Left renal cortex interstitium (tissue), 4 donors: ENCODE measurements around the gene ADIPOR1. TPM values are rescaled to one million over a fixed set of nuclear protein-coding genes. Genes with fewer than 3 reads are reported as not detected.

Experiments
- DNase-seq, 4 donors: peaks; one replicate each; pipeline ENCODE4 v3.0.0-alpha.2; 2013; ENCODE audit warnings: low read depth in 4 of 4, low spot score in 2 of 4, missing footprints in 1 of 4
- polyA plus RNA-seq, 4 donors: library from polyadenylated mRNA; unstranded; fragments of 120-200 nt; gene quantifications; one replicate each; pipeline ENCODE4 v1.2.1, GENCODE V29; 2013; ENCODE audit not compliant: insufficient read length in 4 of 4

The ADIPOR1 gene
- polyA plus RNA-seq, 4 donors, result 73.9 to 83.5 (median 78.4) TPM

DNA sequence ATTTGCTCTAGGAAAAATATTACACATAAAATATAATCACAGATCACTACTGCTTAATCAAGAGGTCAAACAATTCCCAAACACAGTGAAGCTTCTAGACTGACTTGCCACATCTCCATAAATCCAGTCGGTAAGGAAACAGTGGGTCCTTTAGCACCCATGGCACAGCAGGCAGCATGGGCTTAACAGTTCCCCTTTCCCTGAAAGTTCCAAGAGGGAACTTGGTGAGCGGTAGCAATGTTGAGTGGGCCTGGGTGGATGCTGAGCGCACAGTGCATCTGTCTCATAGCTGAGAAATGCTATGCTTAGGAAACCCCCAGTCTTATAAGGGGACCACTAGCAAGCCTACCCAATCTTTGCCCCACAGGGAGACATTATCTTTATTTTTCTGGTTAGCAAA, 16.7 kb upstream of the ADIPOR1 start:
- no peak for DNase-seq

DNA sequence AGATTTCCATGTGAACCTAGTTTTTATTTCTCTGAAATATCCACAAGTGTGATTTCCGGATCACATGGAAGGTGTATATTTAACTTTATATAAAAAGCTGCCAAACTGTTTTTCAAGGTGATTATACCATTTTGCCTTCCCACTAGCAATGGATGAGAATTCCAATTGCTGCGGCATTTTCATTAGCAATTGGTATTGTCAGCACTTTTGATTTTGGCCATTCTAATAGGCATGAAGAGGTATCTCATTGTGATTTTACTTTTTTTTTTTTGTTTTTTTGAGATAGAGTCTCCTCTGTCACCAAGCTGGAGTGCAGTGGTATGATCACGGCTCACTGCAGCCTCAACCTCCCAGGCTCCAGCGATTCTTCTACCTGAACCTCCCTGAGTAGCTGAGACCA, 13.9 kb upstream of the ADIPOR1 start:
- no peak for DNase-seq

DNA sequence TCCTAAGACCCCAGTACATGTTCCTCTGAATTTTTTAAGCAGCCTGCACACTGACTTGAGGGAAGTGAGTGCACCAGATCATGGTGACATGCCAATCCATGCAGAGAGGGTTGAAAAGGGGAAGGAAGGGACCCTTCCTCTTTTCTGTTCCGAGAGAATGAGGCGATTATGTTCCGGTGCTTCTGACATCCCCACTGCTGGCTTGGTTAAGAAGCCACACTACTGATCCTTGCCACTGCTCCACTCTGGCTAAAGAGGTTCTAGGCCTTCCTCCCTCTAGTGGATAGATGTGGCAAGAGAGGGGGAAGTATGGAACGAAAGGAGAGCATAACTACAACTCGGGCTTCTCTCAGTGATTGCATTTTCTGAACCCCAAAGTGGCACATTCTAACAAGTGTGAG, 10.8 kb upstream of the ADIPOR1 start:
- DNase-seq, result no peak

DNA sequence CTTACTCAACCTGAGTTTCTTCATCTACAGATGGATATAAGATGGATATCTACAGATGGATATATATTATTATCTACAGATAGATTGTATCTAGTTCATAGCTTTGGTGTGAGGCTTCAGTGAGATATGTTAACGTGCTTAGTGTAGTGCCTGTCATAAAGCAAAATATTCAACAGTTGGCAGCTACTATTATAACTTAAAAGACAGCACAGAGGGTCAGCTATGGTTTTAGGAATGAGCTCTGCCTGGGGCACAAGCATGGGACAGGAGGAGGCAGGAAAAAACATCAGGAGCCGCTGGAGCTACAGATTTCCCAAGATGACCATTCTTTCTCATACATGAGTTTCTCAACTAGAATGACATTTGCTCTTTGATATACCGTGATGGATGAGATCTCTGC, 10.2 kb upstream of the ADIPOR1 start:
- no peak for DNase-seq

DNA sequence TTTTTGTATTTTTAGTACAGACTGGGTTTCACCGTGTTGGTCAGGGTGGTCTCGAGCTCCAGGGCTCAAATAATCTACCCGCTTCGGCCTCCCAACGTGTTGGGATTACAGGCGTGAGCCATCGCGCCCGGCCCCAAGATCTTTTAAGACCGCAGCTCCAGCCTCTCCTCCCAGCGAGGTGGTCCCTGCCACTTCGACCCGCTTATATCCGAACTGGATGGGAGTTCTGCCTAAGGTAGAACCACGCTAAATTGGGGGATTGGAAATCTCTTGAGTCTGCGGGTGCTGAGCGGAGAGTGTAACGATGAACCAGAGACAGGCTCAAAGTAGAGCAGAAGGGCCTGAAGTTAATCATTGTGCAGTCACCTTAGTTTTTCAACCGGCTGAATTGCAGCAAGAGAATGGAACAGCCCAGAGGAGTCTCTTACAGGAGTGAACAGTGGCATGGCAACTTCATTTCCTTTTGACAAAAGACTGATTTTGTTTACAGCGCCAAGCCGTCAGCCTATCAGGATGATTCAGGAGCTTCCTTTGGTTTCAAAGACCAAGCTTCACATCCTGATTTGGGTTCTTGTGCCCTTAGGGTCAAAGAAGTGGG, 9.7 kb upstream of the ADIPOR1 start:
- DNase-seq, result no peak

DNA sequence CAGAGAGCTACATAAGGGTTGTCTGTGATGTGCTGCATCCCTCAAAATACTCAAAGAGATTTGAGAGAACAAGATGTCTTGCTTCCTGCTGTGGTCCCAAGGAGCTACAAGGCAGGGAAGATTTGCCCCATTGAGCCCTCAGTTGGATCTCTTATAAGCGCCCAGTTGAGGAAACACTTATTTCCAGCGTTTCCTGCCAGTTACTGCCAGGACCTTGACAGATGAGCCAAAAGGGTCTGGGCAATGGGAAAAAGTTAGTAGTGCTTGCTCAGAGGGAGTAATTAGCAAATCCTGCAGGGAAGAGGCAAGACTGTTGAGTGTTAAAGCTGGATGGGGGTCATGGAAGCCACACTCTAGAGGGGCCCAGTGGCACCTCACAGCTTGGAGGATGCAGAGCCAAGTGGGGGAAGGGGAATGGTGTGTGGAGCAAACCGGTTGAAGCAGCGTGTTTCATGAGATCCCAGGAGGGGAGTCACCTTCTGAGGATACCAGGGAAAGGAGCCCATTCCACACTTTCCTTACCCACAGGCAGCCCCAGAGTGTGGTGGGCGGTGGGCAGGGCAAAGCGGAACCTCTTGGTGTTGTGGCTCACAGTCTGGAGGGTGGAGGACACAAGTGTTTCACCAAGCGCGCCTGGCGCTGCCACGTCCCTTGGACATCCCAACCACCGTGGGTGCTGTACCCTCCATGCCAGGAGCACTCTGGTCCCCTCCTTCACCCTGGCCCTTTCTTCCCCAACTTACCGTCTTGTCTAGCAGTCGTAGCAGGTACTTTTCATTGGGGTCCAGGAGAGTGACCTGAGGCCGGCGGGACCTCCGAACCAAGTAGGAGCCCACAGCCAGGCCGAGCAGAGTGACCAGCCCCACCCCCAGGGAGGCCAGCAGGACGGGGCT, 8.1 kb upstream of the ADIPOR1 start:
- DNase-seq, result no peak

DNA sequence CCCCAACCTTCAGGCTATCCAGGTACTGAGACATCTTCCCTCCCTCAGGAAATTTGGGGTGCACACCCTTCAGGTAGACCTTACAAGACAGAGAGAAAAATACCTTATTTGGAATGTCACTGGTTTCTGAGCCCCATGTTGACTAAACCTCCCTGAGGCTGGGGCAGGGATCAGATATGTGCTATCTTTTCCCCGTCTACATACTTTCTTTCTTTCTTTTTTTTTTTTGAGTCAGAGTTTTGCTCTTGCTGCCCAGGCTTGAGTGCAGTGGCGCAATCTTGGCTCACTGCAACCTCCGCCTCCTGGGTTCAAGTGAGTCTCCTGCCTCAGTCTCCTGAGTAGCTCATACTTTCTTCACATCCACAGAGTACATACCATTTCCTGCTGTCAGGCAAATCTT, 7.3 kb upstream of the ADIPOR1 start:
- DNase-seq, result no peak

DNA sequence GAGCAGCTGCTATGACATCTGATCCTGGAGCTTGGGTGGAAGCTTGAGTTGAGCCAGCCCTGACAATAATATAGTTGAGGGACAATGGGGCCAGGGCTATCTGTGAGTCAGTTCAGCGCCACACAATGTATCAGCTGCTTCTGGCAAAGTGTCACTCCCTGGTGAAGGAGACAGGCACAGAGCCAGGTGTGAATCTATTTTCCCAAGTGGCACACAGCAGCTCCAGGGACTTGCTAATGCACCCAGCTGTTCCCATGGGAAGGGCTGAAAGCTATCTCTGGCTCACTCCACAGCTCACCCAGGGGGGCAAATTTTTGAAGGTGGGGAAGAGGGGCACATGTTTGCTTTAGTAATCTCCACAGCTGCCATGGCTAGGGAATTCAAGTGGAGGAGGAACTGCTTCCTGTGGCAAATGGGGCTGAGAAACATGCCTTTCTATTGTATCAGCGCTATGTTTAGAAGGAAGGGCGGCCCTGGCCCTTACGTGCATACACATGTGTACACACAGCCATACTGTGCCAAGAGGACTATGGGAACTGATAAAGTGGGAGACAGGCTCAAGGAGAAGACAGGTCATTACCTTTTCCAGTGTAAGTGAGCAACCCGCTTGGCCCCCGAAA, 6.8 kb upstream of the ADIPOR1 start:
- DNase-seq, result no peak

DNA sequence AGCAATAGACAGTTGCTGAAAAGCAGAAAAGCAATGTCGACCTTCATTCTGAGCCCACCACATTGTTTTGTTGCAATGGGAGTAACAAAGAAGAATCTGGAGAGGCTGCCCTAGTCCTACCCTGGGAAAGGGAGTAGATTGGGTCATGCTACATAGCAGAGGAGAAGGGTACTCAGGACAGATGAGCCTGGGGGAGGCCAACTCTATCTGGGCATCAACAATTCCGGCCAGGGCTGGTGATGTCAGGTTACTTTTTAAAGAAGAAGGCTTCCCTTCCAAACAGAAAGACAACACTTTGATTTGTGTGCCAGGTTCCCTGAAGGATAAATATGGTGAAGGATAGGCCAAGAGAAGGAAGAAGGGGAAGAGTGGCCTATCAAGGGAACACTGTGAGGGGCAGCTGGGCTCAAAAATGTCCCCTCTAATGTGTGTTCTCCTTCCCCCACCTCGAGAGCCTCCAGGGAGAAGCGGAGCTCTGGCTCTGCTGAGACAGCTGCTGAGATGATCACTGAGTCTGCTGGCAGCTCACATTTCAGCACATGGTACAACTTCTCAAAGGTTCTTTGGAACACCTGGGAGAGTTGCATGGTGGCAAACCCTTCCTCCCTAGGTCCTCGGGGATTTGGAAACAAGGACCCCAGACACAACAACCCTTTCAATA, 3.2 kb upstream of the ADIPOR1 start:
- DNase-seq, result no peak

DNA sequence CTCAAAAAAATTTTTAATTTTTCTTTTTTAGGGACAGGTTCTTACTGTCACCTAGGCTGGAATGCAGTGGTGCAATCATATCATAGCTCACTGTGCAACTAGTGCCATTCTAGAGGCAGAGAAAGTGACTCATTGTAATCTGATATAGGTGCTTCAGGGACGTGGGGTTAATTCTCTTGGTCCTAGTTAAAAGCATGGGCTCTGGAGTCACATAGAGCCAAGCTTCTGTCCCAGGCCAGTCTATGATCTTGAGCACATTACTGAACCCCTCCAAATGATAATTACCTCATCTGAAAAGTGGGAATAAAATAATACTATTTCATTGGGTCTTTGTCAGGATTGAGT, 1.1 kb upstream of the ADIPOR1 start:
- DNase-seq, result no peak

DNA sequence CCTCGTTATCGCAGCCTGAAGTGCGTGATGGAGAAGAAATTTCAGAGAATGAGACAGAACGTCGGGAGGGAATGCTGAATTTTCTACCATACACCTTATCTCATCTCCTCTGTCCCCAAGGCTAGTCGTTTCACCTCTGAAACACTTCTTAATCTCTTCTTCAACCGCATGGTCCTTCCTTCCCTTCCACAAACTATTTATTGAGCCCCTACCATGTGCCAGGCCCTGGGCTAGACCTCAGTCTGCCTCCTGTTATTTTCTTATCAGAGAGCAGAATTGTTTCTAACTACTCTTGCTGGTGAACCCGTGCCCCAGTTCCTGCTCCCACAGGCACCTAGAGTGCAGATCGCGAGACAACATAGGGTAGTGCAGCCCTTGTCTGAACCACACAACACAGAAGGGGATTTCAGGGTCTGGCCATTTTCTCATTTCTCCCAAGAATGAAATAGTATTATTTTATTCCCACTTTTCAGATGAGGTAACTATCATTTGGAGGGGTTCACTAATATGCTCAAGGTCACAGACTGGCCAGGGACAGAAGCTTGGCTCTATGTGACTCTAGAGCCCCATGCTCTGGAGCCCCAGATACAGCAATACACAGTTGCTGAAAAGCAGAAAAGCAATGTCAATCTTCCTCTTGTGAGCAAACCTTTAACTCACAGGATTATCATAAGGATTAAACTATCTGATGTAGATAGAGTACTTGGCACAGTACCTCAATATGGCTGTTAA, 598 bp upstream of the ADIPOR1 start:
- no peak for DNase-seq

DNA sequence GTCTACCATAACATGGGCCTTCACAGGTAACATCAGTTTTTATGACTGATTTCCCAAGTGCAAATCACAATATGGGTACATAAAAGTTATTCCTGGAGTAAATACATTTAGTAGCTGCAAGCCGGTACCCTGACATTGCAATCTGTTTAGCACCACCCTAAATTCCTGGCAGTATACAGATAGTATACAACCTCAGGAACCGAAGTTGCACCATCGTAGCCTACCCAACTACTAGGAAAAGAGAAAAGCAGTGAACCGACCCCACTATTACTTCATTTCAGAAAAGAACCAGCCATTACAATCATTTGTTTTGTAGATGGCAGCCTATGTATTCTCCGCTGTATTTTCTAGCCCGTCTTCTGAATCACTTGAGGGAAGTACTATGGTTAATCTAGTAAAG, 1.1 kb downstream of the ADIPOR1 start:
- DNase-seq, result no peak

DNA sequence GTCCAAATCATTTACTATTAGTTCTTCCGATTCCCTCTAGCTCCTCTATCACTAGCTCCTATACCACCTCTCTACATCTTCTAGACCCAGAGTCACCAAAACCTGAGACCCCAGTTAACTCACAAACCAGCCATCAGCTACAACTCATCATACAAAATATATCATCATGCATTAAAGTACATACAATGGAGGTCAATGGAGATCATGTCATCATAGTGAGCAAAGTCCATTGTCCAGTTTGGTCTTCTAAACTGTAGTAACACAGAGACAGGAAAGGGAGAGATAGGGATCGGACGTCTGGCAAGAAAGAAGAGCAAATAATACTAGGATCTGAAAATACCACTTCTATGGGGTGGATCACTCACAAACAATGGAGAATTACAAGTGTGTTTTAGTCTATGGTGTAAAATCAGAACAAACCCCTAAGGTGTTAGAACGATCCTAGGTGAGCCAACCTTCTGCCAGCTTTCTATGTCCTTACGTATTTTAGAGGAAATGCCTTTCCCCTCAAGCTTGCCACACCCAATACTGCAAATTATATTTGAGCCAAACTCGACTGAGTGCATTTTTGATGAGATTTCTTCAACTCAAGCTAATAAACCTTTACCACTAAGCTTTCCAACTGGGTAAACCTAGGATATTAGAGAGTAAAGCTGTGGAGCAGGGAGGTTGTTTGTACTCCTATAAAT, 3.9 kb downstream of the ADIPOR1 start:
- no peak for DNase-seq

DNA sequence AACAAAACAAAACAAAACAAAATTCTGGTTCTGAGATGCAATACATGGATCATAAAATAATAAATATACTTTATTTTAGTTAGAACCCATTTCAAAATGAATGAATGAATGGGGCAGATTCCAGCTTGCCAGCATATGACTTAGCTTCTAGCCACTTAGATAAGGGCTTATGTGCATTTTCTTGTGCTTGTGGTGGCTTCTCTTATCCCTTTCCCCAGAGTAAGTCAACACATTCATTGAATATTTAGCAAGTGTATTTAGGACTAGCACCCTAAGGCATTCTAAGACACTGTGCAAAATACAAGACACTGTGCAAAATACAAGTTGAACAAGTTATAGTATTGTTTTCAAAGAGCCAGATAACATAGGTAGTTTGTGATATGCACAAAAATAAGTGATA, 4.7 kb downstream of the ADIPOR1 start:
- DNase-seq, result no peak

DNA sequence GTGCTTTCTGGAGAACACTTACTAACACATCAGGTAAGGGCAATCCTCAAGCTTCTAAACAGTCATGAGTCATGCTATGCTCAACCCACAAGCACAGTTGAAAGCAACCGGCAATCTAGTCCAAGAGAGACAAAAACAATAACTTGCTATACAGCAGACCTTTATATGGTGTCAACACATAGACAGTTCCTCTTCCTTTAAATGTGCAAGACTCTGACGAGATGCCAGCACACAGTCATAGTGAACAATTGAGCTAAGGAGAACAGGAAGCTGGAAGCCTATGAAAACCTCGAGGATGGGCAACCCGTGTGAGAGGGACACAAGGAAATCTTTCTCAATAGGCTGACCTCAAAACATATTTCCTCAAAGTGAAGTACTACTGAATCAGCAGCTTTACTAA, 5.3 kb downstream of the ADIPOR1 start:
- no peak for DNase-seq

DNA sequence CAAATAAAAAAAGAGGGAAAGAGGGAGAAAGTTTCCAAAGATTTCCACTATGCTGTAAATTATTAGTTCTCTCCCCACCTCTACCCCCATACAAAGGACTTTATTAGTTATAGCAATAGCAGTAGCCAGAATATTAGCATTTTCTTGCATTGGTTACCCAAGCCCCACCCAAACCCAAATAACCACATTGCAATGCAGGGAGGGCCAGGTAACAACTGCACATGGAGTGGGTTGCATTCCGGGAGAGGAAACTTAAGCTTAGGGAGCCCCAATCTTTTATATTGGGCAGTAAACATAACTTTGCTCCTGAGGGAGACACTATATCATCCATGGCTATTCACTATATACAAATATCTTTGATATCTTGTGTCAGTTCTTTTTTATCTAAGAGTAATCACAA, 6.0 kb downstream of the ADIPOR1 start:
- DNase-seq, result no peak

DNA sequence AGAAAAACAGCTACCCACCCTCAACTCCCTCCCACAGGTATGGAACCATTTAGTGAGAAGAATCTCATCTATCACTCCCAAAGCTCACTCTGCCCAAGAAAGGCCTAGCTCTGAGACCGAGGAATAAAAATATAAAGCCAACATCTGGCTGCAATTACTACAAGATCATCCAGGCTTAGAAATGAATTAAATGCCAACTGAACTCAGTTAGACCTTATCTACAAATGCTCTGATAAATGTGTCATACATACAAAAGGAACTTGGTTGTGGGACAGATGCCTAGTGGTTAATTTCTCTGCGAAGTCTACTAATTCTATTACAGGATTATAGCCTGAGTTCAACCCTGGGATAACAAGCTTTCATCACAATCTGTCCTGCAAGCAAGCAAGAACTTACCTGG, 6.7 kb downstream of the ADIPOR1 start:
- no peak for DNase-seq

DNA sequence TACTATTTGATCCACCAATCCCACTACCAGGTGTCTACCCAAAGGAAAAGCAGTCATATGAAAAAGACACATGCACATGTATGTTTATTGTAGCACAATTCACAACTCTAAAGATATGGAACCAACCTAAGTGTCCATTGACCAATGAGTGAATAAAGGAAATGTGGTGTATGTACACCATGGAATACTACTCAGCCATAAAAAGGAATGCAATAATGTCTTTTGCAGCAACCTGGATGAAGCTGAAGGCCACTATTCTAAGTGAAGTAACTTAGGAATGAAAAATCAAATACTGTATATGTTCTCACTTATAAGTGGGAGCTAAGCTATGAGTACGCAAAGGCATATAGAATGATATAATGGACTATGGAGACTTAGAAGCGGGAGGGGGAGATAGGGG, 12.6 kb downstream of the ADIPOR1 start:
- DNase-seq, result no peak

DNA sequence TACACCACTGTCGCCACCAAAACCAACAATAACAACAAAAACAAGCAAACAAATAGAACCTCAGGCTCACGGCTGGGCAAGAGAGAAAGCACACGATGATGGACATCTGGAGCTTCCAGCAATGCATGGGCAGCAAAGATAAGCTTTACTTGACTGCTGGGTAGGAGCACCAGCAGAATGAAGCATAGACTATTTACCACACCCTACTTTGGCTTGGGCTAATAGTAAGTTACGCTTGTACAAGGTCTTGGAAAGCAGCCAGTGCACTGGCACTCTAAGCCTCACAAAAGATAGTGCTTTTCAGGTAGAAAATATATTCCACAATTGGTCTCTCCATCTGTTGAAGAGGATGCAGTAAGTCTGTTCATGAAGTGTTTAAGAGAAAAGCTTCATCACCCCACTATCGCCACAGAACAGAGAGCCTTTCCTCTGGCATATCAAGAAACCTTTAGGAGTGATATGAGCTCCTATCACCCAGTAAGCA, 13.6 kb downstream of the ADIPOR1 start:
- no peak for DNase-seq

DNA sequence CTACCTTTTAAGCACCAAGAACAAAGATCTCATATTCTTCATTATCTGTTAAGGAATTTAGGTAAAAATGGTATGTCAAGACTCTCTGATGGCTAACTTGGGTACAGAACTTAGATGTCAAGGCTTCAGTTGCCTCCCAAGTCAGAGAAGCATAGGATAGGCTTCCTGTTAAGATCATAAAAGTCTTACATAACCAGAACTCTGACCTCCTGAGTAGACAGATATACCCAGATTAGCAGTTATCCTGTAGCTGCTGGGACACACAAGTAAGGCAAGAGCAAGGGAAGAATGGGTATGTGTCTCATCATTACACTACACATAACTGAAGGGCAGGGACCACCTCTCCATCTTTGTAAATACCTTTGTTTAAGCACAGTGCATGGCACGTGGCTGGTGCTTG, 15.7 kb downstream of the ADIPOR1 start:
- DNase-seq, result no peak
